ENCODE measurements around the gene ZBTB7C. TPM values are rescaled to one million over a fixed set of nuclear protein-coding genes. Genes with fewer than 3 reads are reported as not detected.

The ZBTB7C gene
- polyA plus RNA-seq, 3 donors, result 12.6 to 14.7 (median 13.9) TPM

DNA sequence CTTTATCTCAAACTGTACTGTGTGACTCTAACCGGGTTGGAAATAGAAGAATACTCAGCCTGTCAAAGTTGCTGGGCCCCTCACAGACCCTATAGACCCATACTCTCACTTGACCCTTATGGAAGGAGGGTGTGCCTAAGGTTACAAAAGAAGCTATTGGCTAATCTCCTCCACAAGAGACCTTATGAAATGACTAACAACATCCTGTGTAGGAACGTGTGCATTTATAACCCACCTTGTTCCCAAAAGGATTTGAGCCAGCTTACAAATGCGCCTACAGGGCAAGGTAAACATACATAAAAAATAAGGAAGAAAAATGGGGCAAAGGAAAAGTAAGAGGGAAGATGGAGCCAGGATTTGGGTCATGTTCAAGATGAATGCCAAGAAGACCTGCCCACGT, 253.3 kb downstream of the ZBTB7C start:
- DNase-seq (ENCODE audit: low read depth in 3 of 3, low spot score in 2 of 3), result no peak

DNA sequence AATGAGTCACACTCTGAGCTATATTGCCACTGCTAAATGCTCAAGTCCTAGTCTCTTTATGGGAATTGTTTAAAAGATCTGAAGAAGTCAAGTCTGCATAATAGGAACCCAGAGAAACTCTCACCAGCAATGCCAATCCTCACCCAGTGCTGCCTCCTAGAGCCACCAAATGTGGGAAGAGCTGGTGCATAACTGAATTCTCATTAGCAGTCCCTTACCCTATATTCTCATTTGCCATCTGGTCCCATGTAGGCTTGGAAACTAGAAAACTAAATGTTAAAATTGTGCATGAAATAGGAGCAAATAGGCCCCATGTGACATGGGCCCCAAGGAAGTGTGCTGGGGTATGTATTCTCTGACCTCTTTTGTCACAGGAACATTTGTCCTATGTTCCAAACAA, 254.4 kb downstream of the ZBTB7C start:
- DNase-seq (ENCODE audit: low read depth in 3 of 3, low spot score in 2 of 3), result no peak

DNA sequence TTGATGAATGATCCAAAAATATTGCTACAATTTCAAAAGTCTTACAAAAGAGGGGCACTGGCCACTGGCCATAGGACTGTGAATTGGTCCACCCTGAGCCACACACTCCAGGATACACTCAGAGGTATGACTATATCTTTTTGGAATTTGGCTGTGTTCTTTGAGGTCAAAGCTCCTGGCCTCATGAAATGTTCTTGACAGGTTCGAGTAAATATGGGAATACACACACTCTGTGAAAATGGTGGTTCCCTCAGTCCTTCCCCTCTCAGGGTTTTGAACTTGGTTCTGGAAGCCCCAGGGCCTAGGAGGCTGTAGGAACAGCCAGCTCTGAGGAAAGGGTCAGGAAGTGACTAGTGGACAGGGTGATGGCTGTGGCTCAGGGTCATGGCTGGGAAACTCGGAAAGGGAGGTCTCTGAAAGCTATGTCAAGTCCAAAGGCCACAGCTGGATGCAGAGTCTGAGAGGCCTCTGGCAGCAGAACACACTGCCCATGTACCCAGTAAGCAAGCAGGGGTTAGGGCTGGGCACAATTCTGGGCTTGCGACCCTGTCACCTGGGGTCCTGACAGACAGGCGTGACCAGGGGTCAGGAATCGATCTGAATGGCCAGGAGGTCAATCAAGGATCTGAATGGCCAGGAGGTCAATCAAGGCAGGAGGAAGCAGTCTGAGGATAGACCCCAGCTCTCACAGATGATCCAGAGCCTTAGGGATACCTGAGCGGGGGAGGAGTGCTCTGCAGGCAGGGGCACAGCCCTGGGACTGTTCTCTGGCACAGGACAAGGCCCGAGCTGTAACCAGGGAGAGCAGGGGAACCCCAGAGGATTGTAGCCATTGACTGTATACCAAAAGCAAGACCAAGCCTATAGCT, 255.3 kb downstream of the ZBTB7C start:
- no peak for DNase-seq (ENCODE audit: low read depth in 3 of 3, low spot score in 2 of 3)

DNA sequence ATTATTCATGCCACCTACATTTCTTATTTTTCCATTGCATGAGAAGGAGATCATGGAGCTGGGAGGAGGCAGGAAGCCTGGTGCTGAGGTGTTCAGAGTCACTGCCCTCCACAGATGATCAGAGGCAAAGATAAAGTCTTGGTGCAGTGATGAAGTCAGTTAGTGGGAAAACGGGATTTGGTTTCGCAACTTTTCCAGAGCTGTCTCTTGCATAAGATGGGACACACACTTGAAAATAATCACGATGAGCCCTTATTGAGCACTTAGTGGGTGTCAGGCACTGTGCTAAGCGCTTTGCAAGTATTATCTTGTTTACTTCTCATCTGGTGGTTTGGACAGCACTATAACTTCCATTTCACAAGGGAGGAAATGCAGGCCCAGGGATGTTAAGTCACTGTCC, 256.6 kb downstream of the ZBTB7C start:
- no peak for DNase-seq (ENCODE audit: low read depth in 3 of 3, low spot score in 2 of 3)

DNA sequence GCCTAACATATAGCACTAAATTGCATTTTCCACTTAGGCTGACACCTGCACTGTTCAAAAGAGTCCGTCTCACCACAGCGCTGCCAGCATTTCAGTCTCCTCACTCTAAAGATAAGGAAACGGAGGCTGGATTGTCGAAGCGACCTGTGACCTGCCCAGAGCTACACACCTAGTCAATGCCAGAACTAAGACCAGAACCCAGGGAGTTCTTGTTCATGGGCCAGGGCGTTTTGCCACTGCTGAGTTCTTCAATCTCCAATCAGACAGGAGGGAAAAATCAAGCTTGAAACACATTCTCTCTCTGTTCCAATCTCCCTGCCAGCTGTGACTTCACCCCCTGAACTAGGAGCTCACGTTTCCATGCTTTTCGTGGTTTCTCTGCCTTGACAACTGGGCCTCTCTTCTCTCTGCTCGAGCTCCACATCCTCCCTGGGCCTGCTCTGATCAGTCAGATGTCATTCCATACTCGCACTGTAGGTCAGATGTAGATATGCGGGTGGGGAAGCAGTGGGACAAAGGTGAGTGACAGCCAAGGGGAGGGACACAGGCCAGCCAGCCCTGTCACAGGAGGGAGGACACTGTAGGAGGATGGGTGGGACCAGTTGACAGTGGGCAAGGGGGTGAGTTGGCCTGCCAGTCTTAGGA, 257.6 kb downstream of the ZBTB7C start:
- DNase-seq (ENCODE audit: low read depth in 3 of 3, low spot score in 2 of 3), result no peak

DNA sequence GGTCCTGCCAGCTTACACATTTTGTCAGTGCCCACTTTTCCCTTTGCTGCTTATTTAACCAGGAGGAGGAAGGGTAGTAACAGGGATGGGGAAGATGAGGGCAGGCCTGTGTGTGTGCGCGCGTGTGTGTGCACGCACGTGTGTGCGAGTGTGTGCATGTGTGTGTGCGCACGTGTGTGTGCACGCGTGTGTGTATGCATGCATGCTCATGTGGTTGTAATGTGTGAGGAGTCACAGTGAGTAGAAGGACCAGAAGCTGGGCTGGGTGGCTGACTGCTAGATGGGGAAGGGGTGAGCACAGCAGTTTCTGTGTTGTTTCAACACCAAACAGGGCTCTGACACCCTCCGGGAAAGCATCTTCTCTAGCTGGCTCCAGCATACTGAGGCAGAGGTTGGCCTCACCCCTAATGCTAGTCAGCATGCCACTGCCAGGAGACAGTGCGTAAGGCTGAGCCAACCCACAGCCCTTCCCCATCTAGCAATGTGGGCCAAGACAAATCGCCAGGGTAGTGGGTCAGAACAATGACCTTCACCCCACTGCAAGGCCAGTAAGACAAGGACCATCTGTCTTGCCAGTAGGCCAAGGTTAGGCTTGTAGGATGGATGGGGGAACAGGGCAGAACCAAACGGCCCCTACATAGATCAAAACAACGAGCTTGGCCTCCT, 260.0 kb downstream of the ZBTB7C start:
- DNase-seq (ENCODE audit: low read depth in 3 of 3, low spot score in 2 of 3), result no peak

DNA sequence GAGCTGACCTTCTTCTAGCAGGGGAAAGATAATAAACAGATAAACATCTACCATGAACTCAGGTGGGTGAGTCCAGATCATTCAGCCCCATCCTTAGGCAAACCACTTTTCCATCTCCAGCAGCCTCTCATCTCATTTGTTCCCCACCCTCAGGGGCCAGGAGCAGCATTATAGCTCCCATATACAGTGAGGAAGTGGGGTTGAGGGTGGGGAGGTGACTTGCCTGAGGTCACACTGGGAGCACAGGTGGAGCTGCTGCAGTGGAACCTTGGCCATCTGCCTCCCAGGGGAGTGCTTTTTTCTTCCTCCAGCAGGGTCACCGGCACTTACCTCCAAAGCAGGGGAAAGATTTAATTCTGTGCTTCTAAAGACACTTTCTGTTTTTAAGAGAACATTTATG, 266.2 kb downstream of the ZBTB7C start:
- no peak for DNase-seq (ENCODE audit: low read depth in 3 of 3, low spot score in 2 of 3)

DNA sequence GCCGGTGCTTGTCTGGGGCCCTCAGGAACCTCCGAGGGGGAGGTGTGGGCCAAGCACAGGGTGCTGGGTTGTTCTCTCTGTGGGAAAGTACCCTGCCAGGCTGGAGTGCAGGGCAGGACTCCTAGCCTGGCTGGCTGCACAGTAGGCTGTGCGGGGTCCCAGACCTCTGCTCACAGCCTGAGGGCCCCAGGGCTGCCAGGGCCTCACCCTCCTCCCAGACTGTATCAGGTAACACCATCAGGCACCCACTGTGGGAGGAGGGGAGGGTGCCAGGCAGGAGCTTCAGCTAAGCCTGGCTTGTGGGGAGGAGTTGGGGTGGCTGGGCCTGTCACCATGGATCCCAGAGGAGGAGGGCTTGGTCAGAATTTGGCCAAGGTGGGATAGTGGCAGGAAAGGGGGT, 266.8 kb downstream of the ZBTB7C start:
- no peak for DNase-seq (ENCODE audit: low read depth in 3 of 3, low spot score in 2 of 3)

DNA sequence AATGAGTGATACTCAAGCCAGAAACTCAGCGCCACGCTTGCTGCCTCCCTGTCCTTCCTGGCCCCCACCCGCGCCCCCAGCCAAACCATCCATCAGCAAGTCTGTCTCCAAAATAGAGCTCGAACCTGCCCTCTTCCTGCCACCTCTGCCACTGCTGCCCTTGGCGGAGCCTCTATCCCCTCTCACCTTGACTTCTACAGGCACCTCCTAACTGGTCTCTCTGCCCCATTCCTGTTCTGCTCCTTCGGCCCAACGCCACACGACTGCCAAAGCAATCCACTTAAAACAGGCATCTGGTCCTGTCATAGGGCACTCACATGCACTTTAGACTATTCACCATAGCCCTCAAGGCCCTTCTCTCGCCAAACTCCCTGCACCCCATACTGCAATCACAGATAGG, 268.5 kb downstream of the ZBTB7C start:
- no peak for DNase-seq (ENCODE audit: low read depth in 3 of 3, low spot score in 2 of 3)

DNA sequence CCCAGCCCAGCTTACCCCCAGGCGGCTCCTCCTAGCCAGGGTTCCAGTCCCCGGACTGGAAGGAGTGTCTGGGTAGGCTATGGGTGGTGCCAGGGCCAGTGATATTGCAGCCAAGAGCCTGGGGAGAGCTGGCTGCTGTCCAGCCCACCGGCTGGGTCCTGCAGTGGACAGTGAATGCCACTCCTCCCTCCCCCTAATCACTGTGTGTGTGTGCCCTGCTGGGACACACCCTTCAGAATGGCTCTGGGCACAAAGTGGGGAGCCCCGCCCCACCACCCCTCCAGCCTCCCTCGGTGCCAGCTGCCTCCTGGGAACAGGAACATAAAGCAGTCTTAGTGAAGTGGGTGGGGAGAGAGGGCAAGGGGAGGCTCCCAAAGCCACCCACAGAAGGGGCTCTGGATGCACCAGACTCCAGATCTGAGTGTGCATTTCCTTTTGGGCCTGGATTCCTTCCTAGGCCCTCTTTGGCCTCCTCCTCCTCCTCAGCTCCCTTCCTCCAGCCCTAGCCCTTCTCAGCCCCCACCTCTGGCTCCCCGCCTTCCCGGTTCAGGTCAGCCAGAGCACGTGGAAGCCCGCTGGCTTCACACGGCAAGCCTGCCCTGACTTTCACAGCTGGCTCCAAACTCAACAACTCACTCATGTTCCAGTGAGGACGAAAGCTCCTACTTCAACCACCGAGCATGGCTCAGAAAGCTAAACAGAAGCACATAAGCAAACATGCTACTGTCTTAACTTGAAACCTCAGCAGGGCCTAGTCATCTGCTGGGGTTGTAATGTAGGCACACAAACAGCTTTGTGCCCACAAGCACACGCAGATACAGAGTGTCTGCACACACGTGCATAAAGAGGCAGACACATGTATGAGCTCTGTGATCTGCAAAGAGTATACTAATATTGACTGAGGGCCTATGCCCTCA, 269.5 kb downstream of the ZBTB7C start:
- DNase-seq (ENCODE audit: low read depth in 3 of 3, low spot score in 2 of 3), result no peak

DNA sequence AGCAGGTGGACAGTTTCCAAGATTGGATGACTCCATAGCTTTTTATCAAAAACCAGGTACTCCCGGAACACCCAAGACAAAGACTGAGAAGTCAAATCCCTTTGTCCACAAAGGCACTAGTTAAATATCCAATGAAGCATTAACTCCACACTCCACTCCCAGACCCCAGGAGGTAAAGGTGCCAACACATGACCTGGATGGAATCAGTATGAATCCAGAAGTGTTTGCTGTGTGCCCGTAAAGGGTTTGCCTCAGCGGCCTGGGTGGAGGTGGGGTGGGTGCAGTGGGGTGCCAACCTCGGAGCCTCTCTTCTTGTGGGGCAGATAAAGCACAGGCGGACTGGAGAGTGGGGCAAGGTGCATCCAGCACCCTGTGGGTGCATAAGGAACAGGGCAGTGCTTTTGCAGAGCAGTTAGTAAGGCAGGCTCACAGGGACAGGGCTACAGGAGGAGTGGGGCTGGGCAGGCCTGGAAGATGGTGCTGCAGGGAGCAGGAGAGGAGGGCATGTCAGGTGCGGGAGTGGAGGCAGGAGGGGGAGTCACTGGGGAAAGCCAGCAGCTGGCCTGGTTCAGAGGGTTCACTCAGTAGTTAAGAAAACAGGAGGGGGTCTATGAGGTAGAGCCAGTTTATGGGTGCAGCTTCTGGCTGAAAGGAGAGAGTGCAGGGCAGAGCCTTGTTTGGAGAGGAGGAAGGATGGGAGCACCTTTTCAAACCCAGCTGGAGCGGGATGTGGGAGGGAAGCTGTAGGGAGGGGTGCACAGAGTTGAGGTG, 270.3 kb downstream of the ZBTB7C start:
- no peak for DNase-seq (ENCODE audit: low read depth in 3 of 3, low spot score in 2 of 3)

DNA sequence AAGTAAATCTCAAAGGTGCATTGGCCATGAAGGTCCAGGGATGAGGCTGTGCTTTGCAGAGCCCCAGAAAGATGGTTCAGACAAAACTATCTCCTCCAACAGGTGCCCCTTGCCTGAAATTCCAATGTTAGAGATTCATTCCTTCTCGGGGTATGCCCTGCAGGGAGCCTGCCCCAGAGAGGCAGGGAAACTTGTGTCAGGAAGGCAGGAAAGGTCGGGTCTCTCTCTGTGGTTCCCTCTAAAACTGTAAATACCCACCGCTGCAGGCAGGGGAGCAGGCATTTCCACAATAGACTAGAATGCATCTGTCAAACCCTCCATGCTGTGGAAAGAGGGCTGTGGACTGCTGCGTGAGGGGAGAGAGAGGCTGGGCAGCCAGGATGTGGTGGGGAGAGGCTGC, 271.0 kb downstream of the ZBTB7C start:
- DNase-seq (ENCODE audit: low read depth in 3 of 3, low spot score in 2 of 3), result no peak

DNA sequence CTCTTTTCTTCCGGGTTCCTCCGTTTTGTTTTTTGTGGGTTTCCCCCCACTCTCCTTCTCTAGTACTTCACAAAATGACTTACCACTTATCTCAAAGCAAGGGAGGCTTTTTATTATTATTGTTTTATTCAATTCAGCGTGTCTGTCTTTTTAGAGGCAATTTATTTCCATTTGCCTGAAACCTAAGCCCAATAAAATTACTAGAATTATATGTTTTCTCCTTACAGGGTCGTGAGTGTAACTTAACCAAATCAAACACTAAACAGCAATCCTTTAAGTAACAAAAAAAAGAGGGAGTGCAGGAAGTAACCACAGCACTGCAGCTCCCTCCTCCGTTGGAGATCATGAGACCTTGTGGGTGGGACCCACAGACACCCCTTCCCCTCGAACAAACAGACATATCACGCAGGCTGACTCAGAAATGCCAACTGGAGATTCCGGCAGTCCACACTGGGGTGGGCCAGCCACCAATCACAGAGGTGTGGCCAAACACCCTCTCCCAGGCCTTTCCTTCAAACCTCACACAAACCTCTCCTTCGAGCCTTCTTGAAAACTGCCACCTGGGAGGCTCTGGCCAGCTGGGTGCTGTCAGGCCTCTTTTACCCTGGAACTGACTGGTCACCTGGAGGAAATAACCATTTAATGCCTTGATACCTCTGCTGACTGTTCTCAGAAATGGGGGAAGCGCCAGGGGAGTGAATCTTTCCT, 271.7 kb downstream of the ZBTB7C start:
- no peak for DNase-seq (ENCODE audit: low read depth in 3 of 3, low spot score in 2 of 3)

DNA sequence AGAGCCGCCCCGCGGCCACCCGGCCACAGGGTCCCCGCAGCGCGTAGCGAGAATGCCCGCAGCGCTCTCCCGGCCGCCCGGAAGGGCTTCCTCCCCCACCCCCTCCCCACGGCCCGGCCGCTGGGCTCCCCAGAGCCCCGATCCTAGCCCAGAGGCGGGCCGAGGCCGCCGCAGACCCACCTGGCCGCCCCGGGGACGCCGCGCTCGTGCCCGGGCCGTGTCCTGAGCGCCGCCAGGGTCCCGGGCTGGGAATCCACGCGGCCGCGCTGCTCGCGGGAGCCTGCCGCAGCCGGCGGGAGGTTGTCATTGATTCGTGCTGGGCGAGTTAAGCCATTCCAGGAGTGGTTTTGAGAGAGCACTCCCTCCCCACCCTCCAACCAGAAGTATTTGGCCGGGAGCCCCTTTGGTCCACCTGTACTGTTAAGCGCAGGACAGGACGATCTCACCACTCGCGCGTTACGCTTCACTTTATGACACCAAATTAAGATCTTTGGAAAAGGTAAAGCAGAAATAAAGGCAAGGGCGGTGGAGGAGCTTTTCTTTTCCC, 272.3 kb downstream of the ZBTB7C start:
- DNase-seq (ENCODE audit: low read depth in 3 of 3, low spot score in 2 of 3), result no peak

DNA sequence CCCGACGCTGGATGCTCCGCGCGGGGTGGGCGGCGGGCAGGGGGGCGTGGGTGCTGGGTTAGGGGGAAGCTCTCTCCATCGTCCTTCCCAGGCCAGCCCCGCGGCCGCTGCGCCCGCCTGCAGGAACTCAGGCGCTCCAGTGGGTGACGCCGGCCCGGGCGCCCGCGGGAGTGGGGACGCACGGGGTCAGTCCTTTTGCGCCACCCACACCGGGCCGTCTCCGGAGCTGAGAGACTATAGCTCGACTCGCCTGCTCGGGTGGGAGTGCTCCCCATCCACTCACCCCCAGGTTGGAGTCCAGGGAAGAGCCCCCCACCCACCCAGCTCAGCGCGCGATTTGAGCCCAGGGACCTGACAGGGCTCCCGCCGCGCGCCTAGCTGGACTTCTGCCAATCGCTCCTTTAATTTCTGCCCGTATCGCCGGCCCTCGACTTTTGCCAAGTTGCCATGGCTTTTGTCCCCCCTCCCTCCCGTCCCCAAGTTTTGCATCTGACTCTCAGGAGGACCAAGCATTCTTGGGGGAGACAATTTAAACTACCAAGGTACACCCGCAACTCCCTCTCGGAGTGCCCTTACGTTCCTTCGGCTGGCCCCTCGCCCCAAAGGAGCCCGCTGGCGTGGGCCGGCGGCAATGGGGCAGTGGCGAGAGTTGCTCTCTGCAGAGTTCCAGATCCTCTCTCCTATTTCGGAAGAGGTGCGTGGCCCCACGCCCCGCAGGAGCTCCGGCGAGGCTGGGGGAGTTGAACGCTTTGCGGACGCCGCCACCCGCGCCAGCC, 272.9 kb downstream of the ZBTB7C start:
- no peak for DNase-seq (ENCODE audit: low read depth in 3 of 3, low spot score in 2 of 3)

DNA sequence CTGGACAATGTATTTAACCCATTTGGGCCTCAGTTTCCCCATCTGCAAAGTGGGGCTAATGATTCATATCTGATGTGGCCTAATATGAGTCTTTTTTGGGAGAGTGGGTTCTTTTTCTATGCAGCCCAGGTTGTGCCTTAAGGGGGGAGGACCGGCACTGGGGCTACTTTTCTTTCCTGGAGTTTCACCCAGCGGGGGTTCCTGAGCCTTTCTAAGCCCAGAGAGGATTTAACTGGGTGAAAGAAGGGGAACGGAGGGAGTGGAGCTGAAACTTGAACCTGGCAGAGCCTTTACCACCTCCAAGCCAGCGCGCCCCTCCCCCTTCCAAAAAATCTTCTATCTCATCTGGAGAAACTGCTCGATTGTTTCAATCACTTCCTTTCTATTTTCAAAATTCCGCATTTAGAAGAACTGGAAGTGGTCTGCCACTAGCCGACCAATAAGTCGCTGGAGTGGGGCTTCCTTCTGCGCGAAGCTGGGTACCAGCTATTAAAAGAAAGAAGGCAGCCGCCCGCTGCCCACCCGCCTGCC, 273.7 kb downstream of the ZBTB7C start:
- DNase-seq (ENCODE audit: low read depth in 3 of 3, low spot score in 2 of 3), result no peak

DNA sequence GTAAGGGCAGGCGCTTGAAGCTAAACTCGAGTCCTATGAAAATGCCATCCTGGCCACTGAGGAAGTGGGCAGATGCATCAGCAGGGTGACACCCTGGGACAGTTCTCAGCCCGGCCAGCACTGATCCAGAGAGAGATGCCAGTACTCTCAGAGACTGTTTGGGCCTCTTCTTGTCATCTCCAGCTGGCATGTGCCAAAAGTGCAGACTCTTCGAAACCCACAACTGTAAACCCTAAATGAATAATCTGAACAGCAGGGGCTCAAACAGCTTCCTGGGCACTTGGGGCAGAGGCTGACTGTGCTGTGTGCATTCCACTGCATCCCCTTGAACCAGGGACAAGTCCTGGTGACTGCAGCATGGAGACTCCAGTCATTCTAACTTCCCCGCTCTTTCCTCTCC, 274.6 kb downstream of the ZBTB7C start:
- no peak for DNase-seq (ENCODE audit: low read depth in 3 of 3, low spot score in 2 of 3)

DNA sequence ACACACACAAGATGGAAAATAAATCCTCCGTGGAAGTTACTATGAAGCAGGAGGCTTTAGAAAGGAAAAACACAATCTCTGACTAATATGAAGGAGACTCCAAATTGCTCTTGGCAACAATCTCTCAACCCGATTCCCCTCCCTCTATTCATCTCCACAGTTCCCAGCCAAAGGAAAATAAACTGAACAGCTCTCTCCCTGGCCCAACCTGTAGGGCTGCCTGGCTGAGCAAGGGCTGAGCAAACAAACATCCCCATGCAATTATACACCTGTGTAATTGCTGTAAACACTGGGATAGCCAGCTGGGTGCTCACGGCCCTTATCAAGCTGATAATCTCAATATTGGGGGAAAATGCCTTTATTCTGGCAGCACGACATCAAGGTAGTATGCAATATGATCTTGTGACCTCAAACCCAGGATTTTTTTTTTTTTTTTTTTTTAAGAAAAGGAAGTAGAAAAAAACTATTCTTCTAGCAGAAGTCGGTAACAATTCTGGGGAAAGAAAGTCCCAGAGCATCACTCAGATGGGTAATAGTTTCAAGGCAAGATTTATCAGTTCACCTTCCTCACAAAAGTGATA, 275.4 kb downstream of the ZBTB7C start:
- no peak for DNase-seq (ENCODE audit: low read depth in 3 of 3, low spot score in 2 of 3)

Measured in right renal cortex interstitium (tissue), 3 donors.